ENCODE results near the gene SMPD1. TPM values are rescaled to one million over a fixed set of nuclear protein-coding genes. Genes with fewer than 3 reads are reported as not detected.

SMPD1 gene
- total and polyA plus RNA-seq, 7 donors: 9.6 to 46.4 (median 18.9) TPM

DNA sequence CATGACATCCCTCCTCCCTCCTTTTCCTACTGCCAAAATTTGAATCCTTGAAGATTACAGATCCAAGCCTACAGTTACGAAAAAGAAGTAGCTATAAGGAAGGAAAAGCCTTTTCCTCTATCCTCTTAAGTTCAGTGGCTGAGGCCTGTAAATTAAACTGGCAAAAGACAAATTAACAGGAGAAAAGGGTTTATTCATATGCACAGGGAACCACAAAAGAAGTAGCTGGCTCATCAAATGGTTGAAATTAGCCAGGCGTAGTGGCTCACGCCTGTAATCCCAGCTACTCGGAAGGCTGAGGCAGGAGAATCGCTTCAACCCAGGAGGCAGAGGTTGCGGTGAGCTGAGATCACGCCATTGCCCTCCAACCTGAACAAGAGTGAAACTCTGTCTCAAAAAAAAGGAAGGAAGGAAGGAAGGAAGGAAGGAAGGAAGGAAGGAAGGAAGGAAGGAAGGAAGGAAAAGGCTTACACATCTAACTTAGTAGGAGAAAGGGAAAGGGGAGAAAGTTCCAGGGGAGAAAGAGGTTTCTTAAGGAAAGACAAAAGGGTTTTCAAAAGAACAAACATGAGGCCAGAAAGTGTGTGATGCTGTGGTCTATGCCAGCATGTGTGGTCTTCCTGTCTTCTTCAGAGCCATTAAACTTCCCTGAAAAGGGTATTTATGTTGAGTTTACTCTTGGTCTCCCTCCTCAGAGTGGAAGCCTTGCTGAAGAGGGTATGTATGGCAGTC lies 5.1 kb upstream of the SMPD1 start:
- WGBS, 2 donors: 88 to 97% methylated on average over 7 of the region's 7 CpGs
- intact Hi-C loops (cut with DNase I): no loop called here
- DNase-seq: no peak
- Histone ChIP-seq H3K9me3 (no peaks in the 10 kb centered on the region), H3K27me3 (no peaks in the 10 kb centered on the region), H3K27ac (no peak overlapping the region), H3K4me1 (peaks cover 0 to 6% (median 5%) of the 10 kb centered on the region in 4 donors), H3K36me3 (no peaks in the 10 kb centered on the region), H3K4me3 (no peak overlapping the region)
- TF ChIP-seq POLR2AphosphoS5 (IDR thresholded peaks at IDR 0.05) (no peak), POLR2A (IDR thresholded peaks at IDR 0.05) (no peak), EP300 (IDR thresholded peaks at IDR 0.05) (no peak)
- TF ChIP-seq, protein P1, sequence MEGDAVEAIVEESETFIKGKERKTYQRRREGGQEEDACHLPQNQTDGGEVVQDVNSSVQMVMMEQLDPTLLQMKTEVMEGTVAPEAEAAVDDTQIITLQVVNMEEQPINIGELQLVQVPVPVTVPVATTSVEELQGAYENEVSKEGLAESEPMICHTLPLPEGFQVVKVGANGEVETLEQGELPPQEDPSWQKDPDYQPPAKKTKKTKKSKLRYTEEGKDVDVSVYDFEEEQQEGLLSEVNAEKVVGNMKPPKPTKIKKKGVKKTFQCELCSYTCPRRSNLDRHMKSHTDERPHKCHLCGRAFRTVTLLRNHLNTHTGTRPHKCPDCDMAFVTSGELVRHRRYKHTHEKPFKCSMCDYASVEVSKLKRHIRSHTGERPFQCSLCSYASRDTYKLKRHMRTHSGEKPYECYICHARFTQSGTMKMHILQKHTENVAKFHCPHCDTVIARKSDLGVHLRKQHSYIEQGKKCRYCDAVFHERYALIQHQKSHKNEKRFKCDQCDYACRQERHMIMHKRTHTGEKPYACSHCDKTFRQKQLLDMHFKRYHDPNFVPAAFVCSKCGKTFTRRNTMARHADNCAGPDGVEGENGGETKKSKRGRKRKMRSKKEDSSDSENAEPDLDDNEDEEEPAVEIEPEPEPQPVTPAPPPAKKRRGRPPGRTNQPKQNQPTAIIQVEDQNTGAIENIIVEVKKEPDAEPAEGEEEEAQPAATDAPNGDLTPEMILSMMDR (IDR thresholded peaks at IDR 0.05): no peak

DNA sequence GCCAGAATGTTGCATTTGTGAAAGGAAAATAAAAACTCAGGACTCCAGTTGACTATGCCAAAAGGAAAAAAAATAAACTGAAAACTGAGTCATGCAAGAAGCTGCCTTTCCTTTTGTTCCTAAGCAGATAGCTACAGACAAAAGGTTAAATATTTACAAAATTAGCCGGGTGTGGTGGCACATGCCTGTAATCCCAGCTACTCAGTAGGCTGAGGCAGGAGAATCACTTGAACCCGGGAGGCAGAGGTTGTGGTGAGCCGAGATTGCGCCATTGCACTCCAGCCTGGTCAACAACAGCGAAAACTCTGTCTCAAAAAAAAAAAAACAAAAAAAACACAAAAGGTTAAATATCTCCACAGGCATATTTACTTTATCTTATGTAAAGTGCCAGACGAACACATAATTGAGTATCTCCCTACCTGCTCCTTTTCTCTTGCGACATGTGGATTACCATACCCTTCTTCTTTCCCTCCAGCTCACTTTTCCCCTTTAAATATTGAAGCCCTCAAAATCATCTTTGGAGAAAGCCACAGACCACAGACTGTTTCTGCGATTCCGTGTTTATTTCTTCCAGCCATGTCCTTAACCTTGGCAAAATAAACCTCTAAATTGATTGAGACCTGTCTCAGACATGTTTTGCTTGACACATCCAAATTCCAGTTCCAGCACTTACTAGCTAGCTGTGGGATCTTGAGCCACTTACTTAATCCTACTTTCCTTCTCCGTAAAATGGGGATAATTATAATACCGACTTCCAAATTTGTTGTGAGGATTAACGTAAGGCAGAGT lies 2.3 kb upstream of the SMPD1 start:
- intact Hi-C loops (cut with DNase I): no loop called here

DNA sequence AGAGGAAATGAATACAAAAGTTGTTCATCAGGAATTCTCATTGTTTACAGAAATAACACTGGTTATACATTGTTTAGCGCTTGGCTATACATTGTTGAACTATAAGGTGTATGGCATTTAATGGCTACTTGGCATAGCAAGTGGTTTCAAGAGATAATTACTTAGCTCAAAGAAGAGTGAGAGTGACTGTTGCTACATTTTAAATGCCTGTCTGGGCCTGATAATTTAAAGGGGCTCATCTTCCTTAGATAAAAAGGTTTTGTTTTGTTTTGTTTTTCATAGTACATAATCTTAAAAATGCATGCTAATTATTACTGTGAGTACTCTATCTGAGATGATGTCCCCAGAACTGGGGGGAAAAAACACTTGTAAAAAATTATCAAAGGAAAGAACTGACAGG lies 1.5 kb upstream of the SMPD1 start:
- Histone ChIP-seq H3K27me3 (no peaks in the 10 kb centered on the region), H3K4me1 (peaks cover 3 to 22% (median 17%) of the 10 kb centered on the region in 4 donors), H3K9me3 (no peaks in the 10 kb centered on the region), H3K4me3 (no peak overlapping the region), H3K27ac (peak overlapping the region; percentile 89 to 95 (median 90)), H3K36me3 (peaks cover 0 to 7% (median under 1%) of the 10 kb centered on the region in 4 donors)
- intact Hi-C loops (cut with DNase I): no loop called here
- TF ChIP-seq, protein P1 (IDR thresholded peaks at IDR 0.05): no peak
- TF ChIP-seq POLR2A (IDR thresholded peaks at IDR 0.05) (no peak), POLR2AphosphoS5 (IDR thresholded peaks at IDR 0.05) (no peak), EP300 (IDR thresholded peaks at IDR 0.05) (no peak)
- WGBS, 2 donors: 69 to 83% methylated on average over 1 of the region's 1 CpG
- no peak for DNase-seq

More for the DNA sequence above, 2.3 kb upstream of the SMPD1 start:
- WGBS, 2 donors: 36 to 70% methylated on average over 12 of the region's 12 CpGs
- Histone ChIP-seq H3K27me3 (no peaks in the 10 kb centered on the region), H3K9me3 (no peaks in the 10 kb centered on the region), H3K27ac (peak overlapping the region in 3 of 4 donors; percentile 35 to 91 (median 90)), H3K4me1 (peaks cover 3 to 22% (median 17%) of the 10 kb centered on the region in 4 donors), H3K36me3 (no peaks in the 10 kb centered on the region), H3K4me3 (no peak overlapping the region)
- no peak for DNase-seq
- TF ChIP-seq POLR2A (IDR thresholded peaks at IDR 0.05) (no peak), POLR2AphosphoS5 (IDR thresholded peaks at IDR 0.05) (no peak), EP300 (IDR thresholded peaks at IDR 0.05) (no peak)
- TF ChIP-seq, protein P1 (IDR thresholded peaks at IDR 0.05): no peak

- Histone ChIP-seq H3K4me3 (peak overlapping the region; percentile 78 to 96 (median 82)), H3K36me3 (peaks cover 0 to 27% (median 11%) of the 10 kb centered on the region in 4 donors), H3K27me3 (no peaks in the 10 kb centered on the region), H3K27ac (peak overlapping the region; percentile 89 to 95 (median 90)), H3K4me1 (peaks cover 3 to 22% (median 17%) of the 10 kb centered on the region in 4 donors), H3K9me3 (no peaks in the 10 kb centered on the region)
- intact Hi-C loops (cut with DNase I): loop anchor here (2.0 kb wide), 1 partner anchor 28 kb away; the partner anchor contains the start of gene APBB1
- WGBS, 2 donors: 36 to 42% methylated on average over 19 of the region's 19 CpGs
- TF ChIP-seq EP300 (IDR thresholded peaks at IDR 0.05) (no peak), POLR2AphosphoS5 (IDR thresholded peaks at IDR 0.05) (no peak), POLR2A (IDR thresholded peaks at IDR 0.05) (no peak)
- no peak for DNase-seq
Measured at GRCh38 chr11:6390718-6391469, 620 bp downstream of the SMPD1 start.
